OCI-LY7 (cell line): Measurements from ENCODE around the gene MIA3.

Source experiments
- EZH2phosphoT487 ChIP-seq: fragments of 200-600 bp; sonication (generic); IDR thresholded peaks from 2 replicates; pipeline ENCODE4 v1.6.1; 2018; ENCODE audit warnings: low read depth, borderline replicate concordance, mild to moderate bottlenecking, mixed run types, antibody characterized with exemption, low read length, moderate library complexity, mixed read lengths
- TF ChIP-seq, protein P1 (sequence below): fragments of 200-600 bp; sonication (generic); conservative IDR thresholded peaks from 2 replicates; pipeline ENCODE4 v1.5.1; 2014; ENCODE audit warnings: mild to moderate bottlenecking, antibody characterized with exemption, low read length, moderate library complexity, mixed read lengths

DNA sequence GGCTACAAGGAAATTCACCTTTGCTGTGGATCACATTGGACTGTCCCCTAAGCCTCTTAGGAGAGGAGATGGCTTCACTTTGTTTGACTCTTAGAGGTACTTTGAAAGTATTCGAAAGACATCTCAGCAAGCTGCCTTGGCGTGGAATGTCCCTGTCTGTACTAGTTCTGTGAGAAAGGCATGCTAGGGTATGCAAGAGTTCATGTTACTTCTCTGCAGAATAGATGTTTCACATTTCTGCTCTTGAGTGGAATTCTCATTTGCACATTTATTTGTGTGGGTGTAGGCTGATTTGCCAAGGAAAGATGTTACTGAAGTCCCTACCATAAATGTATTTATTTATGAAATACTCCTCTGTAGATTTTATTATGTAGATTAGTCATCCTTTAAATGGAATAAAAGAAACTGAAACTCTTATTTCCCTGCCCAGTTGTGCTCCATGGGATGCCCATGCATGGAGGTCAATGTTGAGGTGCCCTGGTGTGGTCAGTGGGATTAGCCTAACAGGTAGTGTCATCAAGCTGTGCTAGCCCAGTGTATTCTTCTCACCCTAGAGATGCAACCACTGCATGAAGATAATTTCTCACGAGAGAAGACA lies 13.8 kb downstream of the MIA3 start:
- TF ChIP-seq, protein P1, sequence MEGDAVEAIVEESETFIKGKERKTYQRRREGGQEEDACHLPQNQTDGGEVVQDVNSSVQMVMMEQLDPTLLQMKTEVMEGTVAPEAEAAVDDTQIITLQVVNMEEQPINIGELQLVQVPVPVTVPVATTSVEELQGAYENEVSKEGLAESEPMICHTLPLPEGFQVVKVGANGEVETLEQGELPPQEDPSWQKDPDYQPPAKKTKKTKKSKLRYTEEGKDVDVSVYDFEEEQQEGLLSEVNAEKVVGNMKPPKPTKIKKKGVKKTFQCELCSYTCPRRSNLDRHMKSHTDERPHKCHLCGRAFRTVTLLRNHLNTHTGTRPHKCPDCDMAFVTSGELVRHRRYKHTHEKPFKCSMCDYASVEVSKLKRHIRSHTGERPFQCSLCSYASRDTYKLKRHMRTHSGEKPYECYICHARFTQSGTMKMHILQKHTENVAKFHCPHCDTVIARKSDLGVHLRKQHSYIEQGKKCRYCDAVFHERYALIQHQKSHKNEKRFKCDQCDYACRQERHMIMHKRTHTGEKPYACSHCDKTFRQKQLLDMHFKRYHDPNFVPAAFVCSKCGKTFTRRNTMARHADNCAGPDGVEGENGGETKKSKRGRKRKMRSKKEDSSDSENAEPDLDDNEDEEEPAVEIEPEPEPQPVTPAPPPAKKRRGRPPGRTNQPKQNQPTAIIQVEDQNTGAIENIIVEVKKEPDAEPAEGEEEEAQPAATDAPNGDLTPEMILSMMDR: no peak
- TF ChIP-seq EZH2phosphoT487: no peak
